ENCODE measurements around the gene PPP6R2.
"Not testable (repeated sequence)": the region's sequence is repeated elsewhere in the genome, so short reads cannot be mapped to it uniquely, and the experiment has no call there.

The PPP6R2 gene

DNA sequence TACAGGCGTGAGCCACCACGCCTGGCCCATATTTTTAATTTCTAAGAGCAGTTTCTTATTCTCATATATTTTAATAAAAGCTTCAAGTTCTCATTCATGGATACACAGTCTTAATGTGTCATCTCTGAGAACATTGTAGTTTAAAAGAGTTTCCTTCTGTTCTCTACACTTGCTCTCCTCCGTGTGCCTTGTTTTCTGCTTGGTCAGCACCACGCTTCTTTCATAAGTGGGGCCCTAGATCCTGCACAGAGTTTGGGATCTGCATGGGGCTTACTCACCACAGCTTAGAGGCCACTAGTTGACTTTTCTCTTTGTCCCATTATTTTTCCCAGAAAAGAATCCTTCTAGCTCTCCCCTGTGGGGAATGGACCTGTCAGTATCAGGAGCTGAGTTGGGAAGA lies 58.8 kb downstream of the PPP6R2 start:
- DNase-seq = no peak

DNA sequence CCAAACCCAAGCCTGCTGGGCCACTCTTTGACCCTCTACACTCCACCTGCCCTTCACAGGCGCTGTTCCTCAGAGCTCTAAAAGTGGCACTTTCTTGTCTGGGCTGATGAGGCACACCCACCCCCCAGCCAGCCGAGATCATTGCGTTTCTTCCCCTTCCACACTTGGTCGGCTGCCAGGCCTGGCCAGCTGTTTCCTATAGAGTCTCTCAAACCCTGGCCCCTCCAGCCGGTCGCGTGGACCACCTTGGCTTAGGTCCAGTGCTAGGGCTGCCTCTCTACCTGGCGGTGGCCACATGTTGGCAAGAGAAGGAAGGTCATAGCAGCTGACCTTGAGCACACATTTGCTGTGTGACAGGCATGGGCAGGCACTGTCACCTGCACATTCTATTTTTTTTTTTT lies 60.6 kb downstream of the PPP6R2 start:
- DNase-seq = no peak

DNA sequence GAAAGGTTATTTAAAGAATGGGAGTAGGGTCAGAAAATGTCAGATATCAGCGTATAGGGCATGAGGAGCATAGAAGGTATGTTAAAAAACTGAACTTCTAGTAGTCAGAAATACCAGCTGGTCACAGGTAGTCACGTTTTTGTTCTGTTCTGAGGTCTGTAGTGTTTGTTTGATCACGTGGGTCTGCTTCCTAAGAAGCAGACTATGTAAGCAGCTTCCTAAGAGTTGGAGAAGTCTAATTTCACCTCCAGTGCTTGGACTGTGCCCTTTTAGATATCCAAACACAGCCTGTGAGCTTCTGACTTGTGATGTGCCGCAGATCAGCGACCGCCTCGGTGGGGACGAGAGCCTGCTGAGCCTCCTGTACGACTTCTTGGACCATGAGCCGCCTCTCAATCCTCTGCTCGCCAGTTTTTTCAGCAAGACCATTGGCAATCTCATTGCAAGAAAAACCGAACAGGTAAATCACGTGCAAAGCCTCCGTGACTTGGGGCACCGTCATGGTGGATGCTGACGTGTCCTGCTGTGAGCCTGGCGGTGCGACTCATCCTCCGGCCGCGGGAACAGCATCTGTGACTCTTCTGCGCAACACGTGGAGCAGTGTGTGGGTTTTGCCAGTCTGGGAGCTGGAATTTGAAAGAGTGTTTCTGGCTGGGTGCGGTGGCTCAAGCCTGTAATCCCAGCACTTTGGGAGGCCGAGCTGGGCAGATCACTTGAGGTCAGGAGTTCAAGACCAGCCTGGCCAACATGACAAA lies 63.5 kb downstream of the PPP6R2 start:
- no peak for DNase-seq

DNA sequence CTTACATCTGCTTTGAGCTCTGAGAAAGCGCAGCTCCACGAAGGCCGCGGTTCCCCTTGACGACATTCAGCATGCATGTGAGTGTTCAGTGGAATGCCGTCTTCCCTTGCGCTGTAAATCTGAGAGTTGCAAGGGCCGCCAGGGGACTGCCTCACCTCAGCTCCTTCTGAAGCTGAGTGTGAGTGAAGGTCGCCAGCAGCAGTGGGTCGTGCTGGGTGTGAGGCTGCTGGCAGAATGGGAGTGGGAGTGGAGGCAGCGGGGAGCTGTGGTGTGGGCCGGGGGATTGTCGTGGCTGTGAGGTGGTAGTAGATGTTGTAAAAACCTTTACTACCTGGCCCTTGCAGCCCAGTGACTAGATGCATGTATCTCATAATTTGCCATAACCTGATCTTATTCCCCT lies 65.2 kb downstream of the PPP6R2 start:
- DNase-seq = no peak

DNA sequence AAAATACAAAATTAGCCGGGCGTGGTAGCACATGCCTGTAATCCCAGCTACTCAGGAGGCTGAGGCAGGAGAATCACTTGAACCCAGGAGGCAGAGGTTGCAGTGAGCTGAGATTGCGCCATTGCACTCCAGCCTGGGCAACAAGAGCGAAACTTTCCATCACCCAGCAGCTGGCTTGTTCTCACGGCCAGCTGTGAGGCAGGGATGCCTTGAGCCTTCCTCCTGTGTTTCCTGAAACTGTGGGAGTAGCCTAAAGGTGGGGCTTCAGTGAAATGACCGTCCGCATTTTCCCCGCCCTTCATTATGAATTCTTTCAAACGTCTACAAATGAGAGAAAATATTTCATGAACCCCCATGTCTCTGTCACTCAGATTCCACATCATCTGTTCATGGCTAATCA lies 65.8 kb downstream of the PPP6R2 start:
- not testable (repeated sequence) for DNase-seq

DNA sequence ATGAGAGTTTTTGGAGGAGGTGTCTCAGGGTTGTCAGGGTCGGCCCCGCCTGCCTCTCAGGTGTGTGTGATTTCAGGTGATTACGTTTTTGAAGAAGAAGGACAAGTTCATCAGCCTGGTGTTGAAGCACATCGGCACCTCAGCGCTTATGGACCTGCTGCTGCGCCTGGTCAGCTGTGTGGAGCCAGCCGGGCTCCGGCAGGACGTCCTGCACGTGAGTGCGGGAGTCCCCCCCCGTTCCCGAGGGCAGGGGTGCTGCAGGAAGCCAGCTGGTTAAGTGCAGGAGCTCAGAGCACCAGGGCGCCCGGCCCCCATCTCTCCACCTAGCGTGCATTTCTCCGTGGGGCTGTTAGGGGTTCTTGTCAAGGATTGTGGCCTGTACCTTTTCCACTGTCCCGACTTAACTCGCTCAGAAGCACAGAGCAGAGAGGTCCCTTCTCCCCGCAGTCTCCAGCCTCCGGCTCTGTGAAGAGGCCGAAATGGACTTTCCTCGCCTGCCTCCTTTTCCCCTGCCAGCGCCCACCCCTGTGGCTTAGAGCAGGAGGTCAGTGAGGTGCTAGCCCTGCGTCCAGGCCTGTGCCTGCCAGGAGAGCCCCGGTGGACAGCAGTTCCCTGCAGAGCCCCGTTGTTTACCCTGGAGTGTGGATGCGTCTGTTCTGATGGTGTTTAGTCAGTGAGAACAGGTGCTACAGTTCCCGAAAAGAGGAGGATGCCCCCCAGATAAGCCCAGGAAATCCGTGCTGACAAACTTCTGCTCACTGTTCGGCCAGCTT lies 71.5 kb downstream of the PPP6R2 start:
- no peak for DNase-seq

- DNase-seq = no peak
These were observed 72.3 kb downstream of the PPP6R2 start for GRCh38 chr22:50415426-50415825.

GRCh38 chr22:50416996-50417395 lies 73.9 kb downstream of the PPP6R2 start:
- no peak for DNase-seq

DNA sequence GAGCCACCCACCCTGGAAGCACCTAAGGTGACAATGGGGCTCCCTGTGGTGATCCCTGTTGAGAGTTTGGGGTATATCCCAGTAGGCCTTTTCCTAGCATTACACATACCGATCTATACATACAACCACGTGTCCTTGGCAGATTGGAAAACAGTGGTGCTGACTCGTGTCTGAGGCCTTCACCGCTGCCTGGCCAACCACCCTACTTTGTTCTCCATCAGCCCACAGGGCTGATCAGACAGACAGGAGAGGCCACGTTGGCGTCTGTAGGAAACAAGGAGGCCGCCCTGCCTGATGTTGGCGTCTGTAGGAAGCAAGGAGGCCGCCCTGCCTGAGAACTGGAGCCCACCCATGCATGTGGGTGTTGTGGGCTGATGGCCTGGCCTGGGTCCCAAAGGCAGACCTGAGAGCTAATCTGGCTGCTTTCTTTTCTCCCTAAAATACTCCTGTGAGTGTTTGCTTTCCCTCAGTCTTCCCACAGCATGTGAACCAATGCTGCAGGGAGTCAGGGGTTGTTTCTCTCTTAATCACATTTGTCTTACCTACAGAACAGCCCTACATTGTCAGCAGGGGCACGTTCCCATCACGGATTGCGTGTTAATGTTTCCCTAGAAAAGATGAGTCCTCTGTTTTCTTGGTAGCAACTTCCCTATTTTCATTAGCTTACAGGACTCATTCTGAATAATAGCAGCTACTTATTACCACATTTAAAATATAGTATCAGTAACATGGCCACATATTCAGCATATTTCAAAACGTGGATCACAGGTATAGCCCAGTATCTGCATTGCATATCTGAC lies 74.5 kb downstream of the PPP6R2 start:
- DNase-seq = no peak

GRCh38 chr22:50418624-50419023 lies 75.5 kb downstream of the PPP6R2 start:
- no peak for DNase-seq

- DNase-seq = no peak
These were observed 76.0 kb downstream of the PPP6R2 start for GRCh38 chr22:50419116-50419515.

DNA sequence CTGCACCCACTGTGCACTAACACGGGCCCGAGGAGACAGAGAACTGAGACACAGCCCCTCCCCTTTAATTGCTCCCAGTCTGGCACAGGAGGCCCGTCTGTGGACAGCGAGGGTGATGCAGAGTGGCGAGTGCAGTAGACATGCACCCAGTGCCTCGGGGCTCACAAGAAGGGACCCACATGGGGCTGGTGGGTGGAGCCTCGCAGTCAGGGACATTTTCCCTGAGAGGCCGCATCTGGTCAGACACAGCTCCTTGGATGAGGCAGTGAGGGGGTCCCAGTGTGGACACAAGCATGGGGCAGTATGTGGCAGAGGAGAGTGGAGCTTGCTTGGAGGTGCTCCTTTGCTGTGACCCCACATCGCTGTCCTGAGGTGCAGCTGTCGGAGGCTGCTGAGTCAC lies 76.9 kb downstream of the PPP6R2 start:
- no peak for DNase-seq

- DNase-seq = no peak
These were observed 77.5 kb downstream of the PPP6R2 start for GRCh38 chr22:50420581-50420980.

GRCh38 chr22:50422046-50422445 lies 78.9 kb downstream of the PPP6R2 start:
- no peak for DNase-seq

DNA sequence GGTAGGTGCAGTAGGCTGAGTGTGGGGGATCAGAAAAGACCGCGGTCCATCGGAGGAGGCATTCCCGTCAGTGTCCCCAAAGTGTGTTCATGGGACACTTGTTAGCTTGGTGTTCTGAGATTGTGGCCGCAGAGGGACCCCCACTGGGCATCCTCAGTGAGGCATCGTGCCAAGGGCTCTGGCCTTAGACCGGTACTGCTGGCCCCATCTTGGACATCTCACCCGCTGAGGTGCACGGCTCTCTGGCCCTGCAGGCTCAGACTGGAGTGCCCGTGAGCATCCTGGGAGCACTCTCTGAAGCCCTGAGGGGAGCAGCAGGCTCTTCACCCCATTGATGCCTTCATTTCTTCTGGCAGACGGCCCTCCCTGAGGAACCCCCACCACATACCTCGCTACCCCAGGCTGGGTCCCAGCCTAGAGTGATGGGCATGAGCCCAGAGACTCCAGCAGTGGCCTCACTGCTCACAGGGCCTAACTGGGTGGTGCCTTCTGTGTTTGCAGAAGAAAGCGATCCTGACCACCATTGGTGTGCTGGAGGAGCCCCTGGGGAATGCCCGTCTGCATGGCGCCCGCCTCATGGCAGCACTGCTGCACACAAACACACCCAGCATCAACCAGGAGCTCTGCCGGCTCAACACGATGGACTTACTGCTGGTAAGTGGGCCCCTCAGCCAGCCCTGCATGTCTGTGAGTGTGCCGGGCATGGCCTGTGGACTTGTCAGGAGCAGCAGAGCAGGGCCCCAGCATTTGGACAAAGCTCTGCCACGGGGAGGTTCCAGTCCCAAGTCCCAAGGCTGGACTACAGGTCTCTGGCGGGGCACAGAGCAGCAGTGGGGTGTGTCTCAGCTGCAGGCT lies 80.1 kb downstream of the PPP6R2 start:
- DNase-seq = no peak

- no peak for DNase-seq
These were observed 80.8 kb downstream of the PPP6R2 start for GRCh38 chr22:50423956-50424355.

- no peak for DNase-seq
These were observed 82.2 kb downstream of the PPP6R2 start for GRCh38 chr22:50425179-50425916.

GRCh38 chr22:50432131-50432876 lies 89.2 kb downstream of the PPP6R2 start:
- no peak for DNase-seq

DNA sequence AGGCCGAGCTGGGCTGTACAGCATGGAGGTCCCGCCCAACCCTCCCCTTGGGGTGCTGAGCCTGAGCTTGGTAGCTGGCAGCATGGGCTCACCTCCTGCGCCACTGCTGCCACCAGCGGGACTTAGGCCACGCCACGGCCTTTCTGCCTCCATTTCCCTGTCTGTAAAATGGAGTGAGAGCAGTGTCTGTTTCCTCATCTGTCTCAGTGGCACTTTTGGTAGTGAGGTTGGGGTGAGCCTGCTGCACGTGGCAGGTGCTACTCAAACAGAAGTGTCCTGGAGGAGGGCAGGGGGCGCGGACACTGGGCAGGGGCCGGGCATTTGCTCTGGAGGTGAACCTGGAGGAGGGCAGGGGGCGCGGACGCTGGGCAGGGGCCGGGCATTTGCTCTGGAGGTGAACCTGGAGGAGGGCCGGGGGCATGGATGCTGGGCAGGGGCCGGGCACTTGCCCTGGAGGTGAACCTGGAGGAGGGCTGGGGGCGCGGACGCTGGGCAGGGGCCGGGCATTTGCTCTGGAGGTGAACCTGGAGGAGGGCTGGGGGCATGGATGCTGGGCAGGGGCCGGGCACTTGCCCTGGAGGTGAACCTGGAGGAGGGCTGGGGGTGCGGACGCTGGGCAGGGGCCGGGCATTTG lies 89.9 kb downstream of the PPP6R2 start:
- DNase-seq = not testable (repeated sequence)

DNA sequence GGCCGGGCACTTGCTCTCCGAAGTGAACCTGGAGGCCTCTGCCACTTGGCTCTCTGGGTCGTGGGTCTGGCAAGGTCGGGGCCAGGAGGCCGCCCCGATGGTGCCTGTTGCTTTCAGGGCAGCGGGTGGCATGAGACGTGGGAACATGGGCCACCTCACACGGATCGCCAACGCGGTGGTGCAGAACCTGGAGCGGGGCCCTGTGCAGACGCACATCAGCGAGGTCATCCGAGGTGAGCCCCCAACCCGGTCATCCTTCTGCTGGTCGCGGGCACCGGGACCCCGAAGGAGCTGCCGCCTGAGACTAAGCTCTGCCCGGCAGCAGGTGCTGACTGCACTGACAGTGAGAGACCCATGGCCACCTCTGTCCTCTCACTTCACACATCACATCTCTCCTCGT lies 91.7 kb downstream of the PPP6R2 start:
- DNase-seq = no peak
